ENCODE measurements around the gene RPL5. TPM values are rescaled to one million over a fixed set of nuclear protein-coding genes. Genes with fewer than 3 reads are reported as not detected.

RPL5 gene
- total RNA-seq, 1 donor: 1,772 TPM

DNA sequence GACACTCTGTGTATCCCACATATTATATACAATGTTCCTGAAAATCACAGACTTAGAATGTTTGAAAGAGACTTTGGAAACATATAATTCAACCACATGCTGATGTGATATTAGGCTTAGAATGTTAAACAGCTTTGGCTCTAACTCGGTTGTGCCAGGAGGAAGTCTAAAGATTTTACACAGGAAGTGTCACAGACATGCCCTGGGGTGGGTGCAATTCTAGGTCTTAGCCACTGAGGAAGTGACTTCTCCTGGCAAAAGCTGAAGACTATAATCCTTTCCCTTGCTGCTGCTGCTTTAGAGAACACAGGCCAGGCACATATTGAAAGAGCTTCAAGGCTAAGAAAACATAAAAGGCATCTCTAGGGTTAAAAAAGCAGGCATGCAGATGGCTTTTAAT lies 51.0 kb downstream of the RPL5 start:
- DNase-seq (ENCODE audit: low read depth): no peak
- H3K4me3 ChIP-seq (ENCODE audit: low read depth, low read length): no peak overlapping the region
- TF ChIP-seq, protein P1, sequence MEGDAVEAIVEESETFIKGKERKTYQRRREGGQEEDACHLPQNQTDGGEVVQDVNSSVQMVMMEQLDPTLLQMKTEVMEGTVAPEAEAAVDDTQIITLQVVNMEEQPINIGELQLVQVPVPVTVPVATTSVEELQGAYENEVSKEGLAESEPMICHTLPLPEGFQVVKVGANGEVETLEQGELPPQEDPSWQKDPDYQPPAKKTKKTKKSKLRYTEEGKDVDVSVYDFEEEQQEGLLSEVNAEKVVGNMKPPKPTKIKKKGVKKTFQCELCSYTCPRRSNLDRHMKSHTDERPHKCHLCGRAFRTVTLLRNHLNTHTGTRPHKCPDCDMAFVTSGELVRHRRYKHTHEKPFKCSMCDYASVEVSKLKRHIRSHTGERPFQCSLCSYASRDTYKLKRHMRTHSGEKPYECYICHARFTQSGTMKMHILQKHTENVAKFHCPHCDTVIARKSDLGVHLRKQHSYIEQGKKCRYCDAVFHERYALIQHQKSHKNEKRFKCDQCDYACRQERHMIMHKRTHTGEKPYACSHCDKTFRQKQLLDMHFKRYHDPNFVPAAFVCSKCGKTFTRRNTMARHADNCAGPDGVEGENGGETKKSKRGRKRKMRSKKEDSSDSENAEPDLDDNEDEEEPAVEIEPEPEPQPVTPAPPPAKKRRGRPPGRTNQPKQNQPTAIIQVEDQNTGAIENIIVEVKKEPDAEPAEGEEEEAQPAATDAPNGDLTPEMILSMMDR (IDR thresholded peaks at IDR 0.05; ENCODE audit: insufficient read depth, low read length): no peak

DNA sequence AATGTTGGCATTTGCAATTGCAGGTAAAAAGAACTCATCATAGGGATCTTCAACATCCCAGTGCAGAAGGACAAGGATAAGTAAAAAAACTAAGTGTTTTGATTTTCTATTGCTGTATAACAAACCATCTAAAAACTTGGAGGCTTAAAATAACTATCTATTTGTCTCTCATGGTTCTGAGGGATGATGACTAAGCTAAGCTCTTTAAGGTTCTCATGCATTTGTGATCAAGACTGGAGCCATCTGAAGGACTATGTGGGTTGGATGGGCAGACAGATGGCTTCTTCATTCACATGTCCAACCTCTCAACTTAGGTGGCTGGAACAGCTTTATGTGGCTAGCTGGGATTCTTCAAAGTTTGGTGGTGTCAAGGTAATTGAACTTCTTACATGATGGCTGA lies 51.5 kb downstream of the RPL5 start:
- DNase-seq (ENCODE audit: low read depth): no peak
- H3K4me3 ChIP-seq (ENCODE audit: low read depth, low read length): no peak overlapping the region
- TF ChIP-seq, protein P1 (IDR thresholded peaks at IDR 0.05; ENCODE audit: insufficient read depth, low read length): no peak

DNA sequence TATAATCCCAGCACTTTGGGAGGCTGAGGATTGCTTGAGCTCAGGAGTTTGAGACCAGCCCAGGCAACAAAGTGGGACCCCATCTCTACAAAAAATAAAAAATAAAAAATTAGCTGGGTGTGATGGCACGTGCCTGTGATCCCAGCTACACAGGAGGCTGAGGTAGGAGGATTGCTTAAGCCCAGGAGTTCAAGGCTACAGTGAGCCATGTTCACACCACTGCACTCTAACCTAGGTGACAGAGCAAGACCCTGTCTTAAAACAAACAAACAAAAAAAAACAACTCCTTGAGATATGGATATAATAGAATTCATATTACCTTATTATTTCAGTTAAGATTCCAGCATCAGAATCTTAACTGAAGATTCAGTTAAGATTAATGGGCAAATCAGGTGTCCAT lies 52.4 kb downstream of the RPL5 start:
- no peak for DNase-seq (ENCODE audit: low read depth)
- H3K4me3 ChIP-seq (ENCODE audit: low read depth, low read length): no peak overlapping the region
- TF ChIP-seq, protein P1 (IDR thresholded peaks at IDR 0.05; ENCODE audit: insufficient read depth, low read length): no peak

DNA sequence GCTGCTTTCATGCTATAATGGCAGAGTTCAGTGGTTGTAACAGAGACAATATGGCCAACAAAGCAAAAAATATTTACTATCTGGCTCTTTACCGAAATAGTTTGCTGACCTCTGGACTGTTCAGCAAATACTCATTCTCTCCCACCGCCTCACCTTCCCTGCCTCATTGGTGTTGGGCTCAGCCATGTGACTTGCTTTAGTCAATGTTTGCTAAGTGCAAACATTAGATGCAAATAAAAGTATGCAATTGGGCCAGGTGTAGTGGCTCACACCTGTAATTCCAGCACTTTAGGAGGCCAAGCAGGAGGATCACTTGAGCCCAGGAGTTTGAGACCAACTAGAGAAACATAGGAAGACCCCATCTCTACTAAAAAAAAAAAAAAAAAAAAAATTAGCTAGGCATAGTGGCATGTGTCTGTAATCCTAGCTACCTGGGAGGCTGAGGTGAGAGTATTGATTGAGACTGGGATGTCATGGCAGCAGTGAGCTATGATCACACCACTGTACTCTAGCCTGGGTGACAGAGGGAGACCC lies 55.1 kb downstream of the RPL5 start:
- DNase-seq (ENCODE audit: low read depth): no peak
- no peak overlapping the region for H3K4me3 ChIP-seq (ENCODE audit: low read depth, low read length)
- TF ChIP-seq, protein P1 (IDR thresholded peaks at IDR 0.05; ENCODE audit: insufficient read depth, low read length): no peak

DNA sequence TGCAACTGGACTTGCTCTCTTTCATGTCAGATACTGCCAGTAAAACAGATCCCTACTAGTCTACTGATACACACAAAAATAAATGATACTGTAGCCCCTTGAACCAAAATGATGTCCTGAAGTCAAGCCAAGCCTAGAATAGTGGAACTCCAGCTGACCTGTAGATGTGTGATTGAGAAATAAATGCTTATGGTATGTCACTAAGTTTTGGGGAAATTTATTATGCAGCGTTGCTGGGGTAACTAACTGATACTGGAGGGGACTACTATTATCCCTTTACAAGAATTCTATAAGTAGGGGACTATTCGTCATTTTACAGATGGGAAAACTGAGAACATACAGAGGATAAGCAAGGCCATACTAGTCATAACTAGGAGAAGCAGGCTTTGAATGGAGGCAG lies 55.6 kb downstream of the RPL5 start:
- DNase-seq (ENCODE audit: low read depth): no peak
- TF ChIP-seq, protein P1 (IDR thresholded peaks at IDR 0.05; ENCODE audit: insufficient read depth, low read length): no peak
- no peak overlapping the region for H3K4me3 ChIP-seq (ENCODE audit: low read depth, low read length)

Small RNA genes within 50 kb of the gene (small RNA-seq; reads per million reads assigned to genes)
- gene RF00432: not detected
- gene SNORA66: 214 reads per million, percentile 98 among the genes with 10 or more reads in this experiment
- not detected for gene SNORD21

Other genes with a start within 250 kb of the RPL5 start
- 55.3 and 126 TPM in 2 replicates for gene EVI5, start 46.9 kb upstream of the RPL5 start, total RNA-seq (ENCODE audit: low replicate concordance)
- 17.1 and 19.0 TPM in 2 replicates for gene DIPK1A, start 129.4 kb downstream of the RPL5 start, total RNA-seq (ENCODE audit: low replicate concordance)
- gene MTF2, start 247.2 kb downstream of the RPL5 start, total RNA-seq (ENCODE audit: low replicate concordance): 8.6 and 14.0 TPM in 2 replicates